HepG2 (cell line): ENCODE data around the gene WIPF2. TPM values are rescaled to one million over a fixed set of nuclear protein-coding genes. Genes with fewer than 3 reads are reported as not detected.

Experiments used
- BCL3 ChIP-seq: sonication (generic); formaldehyde crosslinking; IDR thresholded peaks from 2 replicates; pipeline ENCODE4 v1.5.1; 2020; ENCODE audit warnings: mild to moderate bottlenecking, missing genetic modification reagents, moderate library complexity
- HNF4A ChIP-seq: sonication (generic); formaldehyde crosslinking; IDR thresholded peaks from 2 replicates; pipeline ENCODE4 v1.4.0; 2020; ENCODE audit warnings: missing genetic modification reagents
- JARID2 ChIP-seq: sonication (generic); formaldehyde crosslinking; IDR thresholded peaks from 2 replicates; pipeline ENCODE4 v1.8.1; 2023; ENCODE audit warnings: missing genetic modification reagents, inconsistent platforms; ENCODE audit not compliant: insufficient replicate concordance
- KDM4B ChIP-seq: sonication (generic); formaldehyde crosslinking; IDR thresholded peaks from 2 replicates; pipeline ENCODE4 v1.4.0; 2020; ENCODE audit warnings: missing genetic modification reagents
- KLF13 ChIP-seq: sonication (generic); formaldehyde crosslinking; IDR thresholded peaks from 2 replicates; pipeline ENCODE4 v1.4.0; 2020; ENCODE audit warnings: mild to moderate bottlenecking, missing genetic modification reagents
- PLRG1 ChIP-seq: fragments of 450-650 bp; conservative IDR thresholded peaks from 2 replicates; pipeline ENCODE4 v1.6.1; 2016
- RBM39 ChIP-seq: fragments of 200-400 bp; formaldehyde crosslinking; IDR thresholded peaks from one replicate; pipeline ENCODE4 v1.6.1; 2018; ENCODE audit warnings: antibody characterized with exemption, mild to moderate bottlenecking, low read depth, low read length; ENCODE audit not compliant: poor library complexity, severe bottlenecking
- REXO4 ChIP-seq: sonication (generic); formaldehyde crosslinking; IDR thresholded peaks from 2 replicates; pipeline ENCODE4 v1.8.0; 2022; ENCODE audit warnings: missing genetic modification reagents, mild to moderate bottlenecking, borderline replicate concordance
- SPEN ChIP-seq: sonication (generic); formaldehyde crosslinking; IDR thresholded peaks from 2 replicates; pipeline ENCODE4 v1.5.1; 2020; ENCODE audit warnings: low read depth, mild to moderate bottlenecking, missing genetic modification reagents
- USF2 ChIP-seq, 2 experiments: sonication (generic) in 1 of 2; formaldehyde crosslinking in 1 of 2; IDR thresholded peaks; 2 replicates each; pipeline versions ENCODE4 v1.5.1 to v1.6.1; 2011 to 2020; ENCODE audit warnings: borderline replicate concordance in 1 of 2, low read depth in 1 of 2, low read length in 1 of 2, mild to moderate bottlenecking in 1 of 2, missing genetic modification reagents in 1 of 2, moderate library complexity in 1 of 2
- ZBTB33 ChIP-seq: sonication (generic); formaldehyde crosslinking; IDR thresholded peaks from 2 replicates; pipeline ENCODE4 v1.4.0; 2020; ENCODE audit warnings: missing genetic modification reagents
- ZEB1 ChIP-seq: IDR thresholded peaks from 2 replicates; pipeline ENCODE4 v1.6.1; 2012; ENCODE audit warnings: mild to moderate bottlenecking, low read depth, inconsistent platforms; ENCODE audit not compliant: insufficient replicate concordance
- ZNF124 ChIP-seq: sonication (generic); formaldehyde crosslinking; IDR thresholded peaks from 2 replicates; pipeline ENCODE4 v1.4.0; 2020; ENCODE audit warnings: missing genetic modification reagents
- ZNF138 ChIP-seq: sonication (generic); formaldehyde crosslinking; IDR thresholded peaks from 2 replicates; pipeline ENCODE4 v1.5.0; 2020; ENCODE audit warnings: mild to moderate bottlenecking, low read depth, missing genetic modification reagents
- ZNF230 ChIP-seq: sonication (generic); formaldehyde crosslinking; IDR thresholded peaks from 2 replicates; pipeline ENCODE4 v1.4.0; 2020; ENCODE audit warnings: mild to moderate bottlenecking, missing genetic modification reagents
- ZNF260 ChIP-seq: sonication (generic); formaldehyde crosslinking; IDR thresholded peaks from 2 replicates; pipeline ENCODE4 v1.4.0; 2020; ENCODE audit warnings: missing genetic modification reagents, low read depth, mild to moderate bottlenecking, borderline replicate concordance
- ZNF430 ChIP-seq: sonication (generic); formaldehyde crosslinking; IDR thresholded peaks from 2 replicates; pipeline ENCODE4 v1.9.0; 2021; ENCODE audit warnings: mild to moderate bottlenecking, missing genetic modification reagents
- ZNF598 ChIP-seq: sonication (generic); formaldehyde crosslinking; IDR thresholded peaks from 2 replicates; pipeline ENCODE4 v1.5.1; 2020; ENCODE audit warnings: mild to moderate bottlenecking, missing genetic modification reagents, borderline replicate concordance
- ZNF747 ChIP-seq: sonication (generic); formaldehyde crosslinking; IDR thresholded peaks from 2 replicates; pipeline ENCODE4 v1.8.1; 2023; ENCODE audit warnings: missing genetic modification reagents, mild to moderate bottlenecking, borderline replicate concordance
- ZNF773 ChIP-seq: sonication (generic); formaldehyde crosslinking; IDR thresholded peaks from 2 replicates; pipeline ENCODE4 v1.4.0; 2020; ENCODE audit warnings: missing genetic modification reagents, borderline replicate concordance
- ZZZ3 ChIP-seq: sonication (generic); formaldehyde crosslinking; IDR thresholded peaks from 2 replicates; pipeline ENCODE4 v1.4.0; 2020; ENCODE audit warnings: missing genetic modification reagents, mild to moderate bottlenecking, borderline replicate concordance
- polyA plus RNA-seq, 8 experiments: library from polyadenylated mRNA; depleted of rRNA in 3 of 8; stranded (reverse) in 7 of 8; unstranded in 1 of 8; fragments of >200 nt; fragmentation: Illumina TruSeq in 4 of 8; extraction: Trizol in 4 of 8; gene quantifications; 2 replicates each; pipeline versions ENCODE4 v1.2.1 to v1.2.3, GENCODE V29; 2011 to 2016; ENCODE audit warnings: low read depth in 4 of 8, missing spikeins in 1 of 8, mixed read lengths in 1 of 8; ENCODE audit not compliant: insufficient read depth in 1 of 8
- total RNA-seq, 5 experiments: library from RNA; depleted of rRNA; stranded (reverse); fragments of >200 nt; fragmentation: Illumina TruSeq; extraction: Trizol; gene quantifications; 2 replicates each; pipeline ENCODE4 v1.2.3, GENCODE V29; 2016; ENCODE audit warnings: low read depth in 1 of 5

The WIPF2 gene
- total and polyA plus RNA-seq, 2 of the 13 experiments (the other 11 are each of a cell fraction or from before 2014, with no cell fraction given), result 7.2 to 10.8 TPM

GRCh38 chr17:40316571-40317344 lies 97.7 kb downstream of the WIPF2 start (continued):
- TF ChIP-seq KLF13 (CRISPR knock-in tag), result 0 out of 2 replicates have a peak, but pooled peaks have one; percentile 20
- TF ChIP-seq JARID2, result no peak
- TF ChIP-seq KDM4B, result no peak
- TF ChIP-seq ZNF747 (CRISPR knock-in tag), result peak; percentile 77
- 0 out of 2 replicates have a peak, but pooled peaks have one; percentile 30 for TF ChIP-seq HNF4A (CRISPR knock-in tag)
- TF ChIP-seq ZNF430 (CRISPR knock-in tag), result peak; percentile 33; the same call in 1 of the 2 replicates
- 0 out of 2 replicates have a peak, but pooled peaks have one; percentile 7 for TF ChIP-seq ZNF598 (CRISPR knock-in tag)
- TF ChIP-seq ZNF124, result peak; percentile 72; the same call in 1 of the 2 replicates
- no peak for TF ChIP-seq USF2 (IDR thresholded peaks at IDR 0.05; ENCODE audit: low read depth, low read length)
- TF ChIP-seq USF2 (CRISPR knock-in tag; IDR thresholded peaks at IDR 0.05; ENCODE audit: borderline replicate concordance), result peak; percentile 18; the same call in 1 of the 2 replicates
- TF ChIP-seq BCL3 (CRISPR knock-in tag), result no peak
- no peak for TF ChIP-seq REXO4 (CRISPR knock-in tag)
- no peak for TF ChIP-seq ZNF260 (CRISPR knock-in tag)
- no peak for TF ChIP-seq PLRG1
- TF ChIP-seq ZNF230 (CRISPR knock-in tag), result peak; percentile 88; the same call in 1 of the 2 replicates
- 0 out of 2 replicates have a peak, but pooled peaks have one; percentile 76 for TF ChIP-seq ZNF138 (CRISPR knock-in tag)
- no peak for TF ChIP-seq SPEN (CRISPR knock-in tag)
- TF ChIP-seq ZNF773 (CRISPR knock-in tag), result peak; percentile 71; the same call in 1 of the 2 replicates
- no peak for TF ChIP-seq ZBTB33
- peak; percentile 87 for TF ChIP-seq ZEB1
- peak; percentile 85; the same call in 1 of the 2 replicates for TF ChIP-seq ZZZ3 (CRISPR knock-in tag)
- TF ChIP-seq RBM39, result peak; percentile 31
